Gastroesophageal sphincter (tissue), 3 donors: ENCODE data around the gene CEMIP.

Experiments used
- CTCF ChIP-seq, 4 experiments: fragments of 200-600 bp in 2 of 4; fragments of 450-650 bp in 2 of 4; sonication (generic) in 1 of 4; IDR thresholded peaks; one replicate each; pipeline ENCODE4 v1.5.1; 2017 to 2019; ENCODE audit warnings: antibody characterized with exemption in 4 of 4, mild to moderate bottlenecking in 2 of 4, moderate library complexity in 2 of 4
- POLR2AphosphoS5 ChIP-seq: sonication (generic); formaldehyde crosslinking; IDR thresholded peaks from one replicate; pipeline ENCODE4 v1.6.1; 2017; ENCODE audit warnings: antibody characterized with exemption

- TF ChIP-seq CTCF (IDR thresholded peaks at IDR 0.05) = no peak
- no peak for TF ChIP-seq POLR2AphosphoS5
These were observed 116.8 kb downstream of the CEMIP start for GRCh38 chr15:80895965-80896364.
